GM20000 (cell line): Measurements from ENCODE around the gene ASIC4.

Source experiments
- DNase-seq: peaks from one replicate; pipeline ENCODE4 v3.0.0; 2012; ENCODE audit warnings: low spot score
- TF ChIP-seq, protein P1 (sequence below): IDR thresholded peaks from 2 replicates; pipeline ENCODE4 v1.5.1; 2012; ENCODE audit warnings: mild to moderate bottlenecking, control low read depth; ENCODE audit errors: extremely low read depth, missing control alignments

Gene ASIC4

DNA sequence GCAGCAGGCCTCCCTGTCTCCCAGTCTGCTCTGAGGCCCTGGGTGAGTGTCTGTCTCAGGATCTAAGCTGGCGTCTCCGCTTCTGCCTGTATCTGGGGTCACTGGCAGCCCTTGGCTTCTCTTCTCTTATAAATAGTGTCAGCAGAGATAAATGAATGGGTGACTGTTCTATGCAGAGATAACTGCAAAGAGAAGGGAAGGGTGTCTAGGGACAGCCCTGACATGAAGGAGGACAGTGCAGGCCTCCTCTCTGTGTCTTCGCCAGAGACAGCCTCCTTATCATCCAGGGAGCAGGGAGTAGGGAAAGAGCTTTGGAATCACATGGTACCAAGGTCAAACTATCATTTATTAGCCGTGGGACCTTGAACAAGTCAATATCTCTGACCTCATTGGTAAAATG is 43.9 kb upstream of the ASIC4 start:
- no peak for DNase-seq
- TF ChIP-seq, protein P1, sequence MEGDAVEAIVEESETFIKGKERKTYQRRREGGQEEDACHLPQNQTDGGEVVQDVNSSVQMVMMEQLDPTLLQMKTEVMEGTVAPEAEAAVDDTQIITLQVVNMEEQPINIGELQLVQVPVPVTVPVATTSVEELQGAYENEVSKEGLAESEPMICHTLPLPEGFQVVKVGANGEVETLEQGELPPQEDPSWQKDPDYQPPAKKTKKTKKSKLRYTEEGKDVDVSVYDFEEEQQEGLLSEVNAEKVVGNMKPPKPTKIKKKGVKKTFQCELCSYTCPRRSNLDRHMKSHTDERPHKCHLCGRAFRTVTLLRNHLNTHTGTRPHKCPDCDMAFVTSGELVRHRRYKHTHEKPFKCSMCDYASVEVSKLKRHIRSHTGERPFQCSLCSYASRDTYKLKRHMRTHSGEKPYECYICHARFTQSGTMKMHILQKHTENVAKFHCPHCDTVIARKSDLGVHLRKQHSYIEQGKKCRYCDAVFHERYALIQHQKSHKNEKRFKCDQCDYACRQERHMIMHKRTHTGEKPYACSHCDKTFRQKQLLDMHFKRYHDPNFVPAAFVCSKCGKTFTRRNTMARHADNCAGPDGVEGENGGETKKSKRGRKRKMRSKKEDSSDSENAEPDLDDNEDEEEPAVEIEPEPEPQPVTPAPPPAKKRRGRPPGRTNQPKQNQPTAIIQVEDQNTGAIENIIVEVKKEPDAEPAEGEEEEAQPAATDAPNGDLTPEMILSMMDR = no peak

DNA sequence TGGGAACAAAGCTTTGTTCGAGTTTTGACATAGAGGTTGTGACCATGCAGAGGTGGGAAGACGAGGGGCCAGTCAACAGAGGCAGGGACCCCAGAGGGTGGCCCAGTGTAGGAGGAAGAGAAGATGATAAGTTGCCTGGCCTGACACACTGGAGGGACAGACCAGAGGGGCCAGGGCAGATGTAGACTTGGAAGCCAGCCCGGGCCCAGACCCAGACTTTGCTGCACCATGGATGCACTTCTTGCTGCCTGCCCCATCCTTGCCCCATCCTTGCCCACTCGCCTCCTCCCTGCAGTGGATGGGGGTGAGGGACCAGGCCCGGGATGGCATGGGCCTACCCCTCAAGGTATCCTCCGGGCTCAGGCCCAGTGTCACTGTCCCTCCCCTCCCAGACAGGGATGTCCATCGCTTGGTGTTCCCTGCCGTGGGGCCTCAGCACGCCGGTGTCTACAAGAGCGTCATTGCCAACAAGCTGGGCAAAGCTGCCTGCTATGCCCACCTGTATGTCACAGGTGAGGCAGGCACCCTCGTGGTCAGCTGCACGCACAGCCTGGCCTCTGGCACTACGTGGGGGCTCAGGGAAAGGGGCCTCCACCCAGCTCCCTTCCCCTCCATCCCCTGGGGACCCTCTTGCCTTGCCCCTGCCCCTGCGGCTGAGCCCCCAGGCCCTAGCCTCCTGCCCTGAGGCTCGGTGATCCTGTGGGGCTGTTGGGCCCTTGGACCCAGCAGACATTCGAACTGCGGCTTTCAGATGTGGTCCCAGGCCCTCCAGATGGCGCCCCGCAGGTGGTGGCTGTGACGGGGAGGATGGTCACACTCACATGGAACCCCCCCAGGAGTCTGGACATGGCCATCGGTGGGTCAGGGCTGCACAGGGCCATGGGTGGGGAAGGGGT is 42.6 kb upstream of the ASIC4 start:
- TF ChIP-seq, protein P1 = no peak

DNA sequence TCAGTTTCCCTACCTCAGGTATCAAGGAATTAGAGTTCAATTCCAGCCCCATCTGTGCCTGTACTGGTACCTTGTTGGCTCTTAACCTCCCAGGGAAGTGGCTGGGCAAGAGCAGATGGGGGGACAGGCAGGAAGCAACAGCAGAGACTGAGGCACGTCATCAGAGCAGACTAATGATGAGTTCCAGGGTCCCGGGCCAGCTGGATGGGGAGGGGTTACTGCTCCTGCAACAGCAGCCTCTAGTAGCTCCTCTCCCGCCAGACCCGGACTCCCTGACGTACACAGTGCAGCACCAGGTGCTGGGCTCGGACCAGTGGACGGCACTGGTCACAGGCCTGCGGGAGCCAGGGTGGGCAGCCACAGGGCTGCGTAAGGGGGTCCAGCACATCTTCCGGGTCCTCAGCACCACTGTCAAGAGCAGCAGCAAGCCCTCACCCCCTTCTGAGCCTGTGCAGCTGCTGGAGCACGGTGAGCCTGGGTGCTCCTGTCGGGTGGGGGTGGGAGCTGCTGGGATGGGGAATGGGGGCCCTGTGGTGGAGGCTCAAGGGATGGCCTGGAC is 41.6 kb upstream of the ASIC4 start:
- no peak for DNase-seq
- TF ChIP-seq, protein P1 = no peak

More for the DNA sequence above, 42.6 kb upstream of the ASIC4 start:
- DNase-seq = no peak

DNA sequence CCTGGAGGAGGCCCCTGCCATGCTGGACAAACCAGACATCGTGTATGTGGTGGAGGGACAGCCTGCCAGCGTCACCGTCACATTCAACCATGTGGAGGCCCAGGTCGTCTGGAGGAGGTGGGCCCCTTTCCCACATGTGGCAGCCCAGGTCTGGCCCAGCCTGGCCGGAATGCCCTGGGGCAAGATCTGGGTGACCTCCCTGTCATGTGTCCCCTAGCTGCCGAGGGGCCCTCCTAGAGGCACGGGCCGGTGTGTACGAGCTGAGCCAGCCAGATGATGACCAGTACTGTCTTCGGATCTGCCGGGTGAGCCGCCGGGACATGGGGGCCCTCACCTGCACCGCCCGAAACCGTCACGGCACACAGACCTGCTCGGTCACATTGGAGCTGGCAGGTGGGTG is 40.8 kb upstream of the ASIC4 start:
- TF ChIP-seq, protein P1 = no peak
- no peak for DNase-seq

DNA sequence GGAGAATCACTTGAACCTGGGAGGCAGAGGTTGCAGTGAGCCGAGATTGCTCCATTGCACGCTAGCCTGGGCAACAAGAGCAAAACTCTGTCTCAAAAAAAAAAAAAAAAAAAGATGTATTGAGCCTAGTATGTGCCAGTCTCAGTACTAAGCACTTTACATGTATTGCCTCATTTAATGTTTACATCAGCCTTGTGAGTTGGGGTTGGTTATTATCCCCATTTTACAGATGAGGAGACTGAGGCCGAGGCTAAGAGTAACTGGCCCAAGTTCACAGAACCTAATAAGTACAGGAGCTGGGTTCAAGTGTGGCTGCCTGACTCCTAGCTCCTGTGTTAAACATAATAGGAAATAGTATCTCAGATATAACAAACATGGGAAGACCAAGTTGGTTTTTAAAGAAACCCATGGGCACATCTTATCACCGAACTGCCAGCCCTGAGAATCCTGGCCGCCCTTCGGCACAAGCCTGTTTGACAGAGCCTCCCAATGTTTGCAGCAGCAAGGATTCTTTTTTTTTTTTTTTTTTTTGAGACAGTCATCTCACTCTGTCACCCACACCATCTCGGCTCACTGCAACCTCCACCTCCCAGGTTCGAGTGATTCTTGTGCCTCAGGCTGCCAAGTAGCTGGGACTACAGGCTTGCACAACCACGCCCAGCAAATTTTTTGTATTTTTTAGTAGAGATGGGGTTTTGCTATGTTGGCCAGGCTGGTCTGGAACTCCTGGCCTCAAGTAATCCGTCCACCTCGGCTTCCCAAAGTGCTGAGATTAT is 39.8 kb upstream of the ASIC4 start:
- DNase-seq = no peak
- TF ChIP-seq, protein P1 = no peak

DNA sequence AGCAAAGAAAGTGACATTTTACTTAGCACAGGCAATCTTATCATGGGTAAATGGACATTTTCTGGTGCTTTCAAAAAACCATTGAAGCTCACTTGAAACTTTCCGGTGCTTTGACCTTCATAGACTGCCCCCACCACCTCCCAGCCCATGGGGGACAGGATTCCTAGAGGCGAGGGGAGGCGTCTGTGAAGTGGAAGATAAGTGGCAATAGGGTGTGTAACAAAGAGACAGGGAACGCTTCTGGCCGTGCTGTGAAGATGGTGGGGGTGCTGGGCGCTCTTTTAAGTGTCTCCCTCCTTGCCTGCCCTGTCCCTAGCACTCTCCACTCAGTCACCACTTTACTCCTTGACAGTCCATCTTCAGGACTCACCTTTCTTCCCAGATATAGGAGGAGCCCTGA is 39.0 kb upstream of the ASIC4 start:
- TF ChIP-seq, protein P1 = no peak
- no peak for DNase-seq
